ENCODE measurements around the gene RILPL1.
"Not testable (repeated sequence)": the region's sequence is repeated elsewhere in the genome, so short reads cannot be mapped to it uniquely, and the experiment has no call there.

The RILPL1 gene

GRCh38 chr12:123465084-123465483 is 68.4 kb downstream of the RILPL1 start:
- DNase-seq (ENCODE audit: low read depth), result no peak

GRCh38 chr12:123463174-123463573 is 70.3 kb downstream of the RILPL1 start:
- DNase-seq (ENCODE audit: low read depth), result not testable (repeated sequence)

- peak; percentile 80 for DNase-seq (ENCODE audit: low read depth)
Measured at GRCh38 chr12:123457980-123458779, 75.3 kb downstream of the RILPL1 start, which contains the start of gene SNRNP35. SNRNP35 (plus strand) TSS chr12:123458139; CDS start chr12:123465541, 7,402 bp downstream.

- no peak for DNase-seq (ENCODE audit: low read depth)
Measured at GRCh38 chr12:123453165-123453564, 80.4 kb downstream of the RILPL1 start.

GRCh38 chr12:123452276-123452550 is 81.3 kb downstream of the RILPL1 start:
- DNase-seq (ENCODE audit: low read depth), result not testable (repeated sequence)

GRCh38 chr12:123450636-123451035 is 82.9 kb downstream of the RILPL1 start:
- DNase-seq (ENCODE audit: low read depth), result no peak

- no peak for DNase-seq (ENCODE audit: low read depth)
Measured at GRCh38 chr12:123449856-123450255, 83.7 kb downstream of the RILPL1 start.

GRCh38 chr12:123449249-123449733 is 84.2 kb downstream of the RILPL1 start:
- DNase-seq (ENCODE audit: low read depth), result no peak

- no peak for DNase-seq (ENCODE audit: low read depth)
Measured at GRCh38 chr12:123446333-123446713, 87.2 kb downstream of the RILPL1 start.

- DNase-seq (ENCODE audit: low read depth), result no peak
Measured at GRCh38 chr12:123445388-123446332, 87.9 kb downstream of the RILPL1 start.

- no peak for DNase-seq (ENCODE audit: low read depth)
Measured at GRCh38 chr12:123444092-123445026, 89.2 kb downstream of the RILPL1 start.

GRCh38 chr12:123442774-123443173 is 90.7 kb downstream of the RILPL1 start:
- no peak for DNase-seq (ENCODE audit: low read depth)

- DNase-seq (ENCODE audit: low read depth), result no peak
Measured at GRCh38 chr12:123441523-123442164, 91.9 kb downstream of the RILPL1 start.

GRCh38 chr12:123436017-123436964 is 97.2 kb downstream of the RILPL1 start, which contains the start of gene RILPL2:
RILPL2 (minus strand) TSS chr12:123436684; CDS start chr12:123436420, 264 bp downstream.
- peak; percentile 92 for DNase-seq (ENCODE audit: low read depth)

GRCh38 chr12:123435636-123436016 is 97.9 kb downstream of the RILPL1 start:
- no peak for DNase-seq (ENCODE audit: low read depth)

GRCh38 chr12:123433615-123434014 is 99.9 kb downstream of the RILPL1 start:
- DNase-seq (ENCODE audit: low read depth), result no peak

- peak; percentile 17 for DNase-seq (ENCODE audit: low read depth)
Measured at GRCh38 chr12:123431951-123432817, 101.3 kb downstream of the RILPL1 start.

GRCh38 chr12:123429101-123429500 is 104.4 kb downstream of the RILPL1 start:
- not testable (repeated sequence) for DNase-seq (ENCODE audit: low read depth)

- DNase-seq (ENCODE audit: low read depth), result no peak
Measured at GRCh38 chr12:123428591-123428990, 104.9 kb downstream of the RILPL1 start.
